22Rv1 (cell line): ENCODE data around the gene TTC7B.

Experiments
- CTCF ChIP-seq: fragments of 450-650 bp; IDR thresholded peaks from 2 replicates; pipeline ENCODE4 v1.5.1; 2017; ENCODE audit warnings: mild to moderate bottlenecking
- ZFX ChIP-seq: fragments of 450-650 bp; IDR thresholded peaks from 2 replicates; pipeline ENCODE4 v1.6.1; 2017; ENCODE audit warnings: antibody characterized with exemption, borderline replicate concordance

- TF ChIP-seq CTCF (no peak), ZFX (no peak)
Measured at GRCh38 chr14:90487031-90487430, 329.2 kb downstream of the TTC7B start.
